Kidney (tissue), 14 donors: ENCODE data around the gene SLC18A3. TPM values are rescaled to one million over a fixed set of nuclear protein-coding genes. Genes with fewer than 3 reads are reported as not detected.

Source experiments
- DNase-seq, 5 donors: peaks; one replicate each; pipeline ENCODE4 v3.0.0-alpha.2; 2013 to 2020
- FAIRE-seq: peaks from 2 replicates; lab custom pipeline; 2012; peaks lifted over from hg19 to GRCh38; lab: Jason Lieb, UNC
- H3K27ac ChIP-seq, 2 donors: one replicate each; pipeline ENCODE4 v1.7.0; 2013; ENCODE audit warnings: low read depth in 2 of 2, low read length in 2 of 2, inconsistent platforms in 1 of 2
- H3K27me3 ChIP-seq: one replicate; pipeline ENCODE4 v1.7.1; 2013; ENCODE audit warnings: low read length, inconsistent platforms; ENCODE audit not compliant: control insufficient read depth, insufficient read depth
- H3K36me3 ChIP-seq, 3 donors: one replicate each; pipeline versions ENCODE4 v1.7.0 to v1.7.1; 2013; ENCODE audit warnings: low read length in 3 of 3, control low read depth in 1 of 3, inconsistent platforms in 1 of 3; ENCODE audit not compliant: insufficient read depth in 3 of 3, control insufficient read depth in 2 of 3
- H3K4me1 ChIP-seq, 3 donors: one replicate each; pipeline versions ENCODE4 v1.7.0 to v1.7.1; 2013; ENCODE audit warnings: low read length in 3 of 3, inconsistent platforms in 1 of 3, low read depth in 1 of 3; ENCODE audit not compliant: control insufficient read depth in 2 of 3, insufficient read depth in 2 of 3
- H3K4me3 ChIP-seq, 3 donors: one replicate each; pipeline versions ENCODE4 v1.7.0 to v1.8.1; 2013; ENCODE audit warnings: low read length in 3 of 3, control low read depth in 1 of 3, inconsistent platforms in 1 of 3
- H3K9ac ChIP-seq, 3 donors: one replicate each; pipeline versions ENCODE4 v1.7.0 to v1.7.1; 2013; ENCODE audit warnings: low read length in 3 of 3, control low read depth in 1 of 3, inconsistent platforms in 1 of 3
- H3K9me3 ChIP-seq, 3 donors: one replicate each; pipeline versions ENCODE4 v1.7.0 to v1.7.1; 2013; ENCODE audit warnings: low read length in 3 of 3, control low read depth in 1 of 3, inconsistent platforms in 1 of 3; ENCODE audit not compliant: control insufficient read depth in 2 of 3, insufficient read depth in 1 of 3
- intact Hi-C: fragments of 100-400 bp; cut with DNase I; formaldehyde crosslinking; loops from one replicate; pipeline ENCODE4 v1.11.1; 2022
- polyA plus RNA-seq: library from polyadenylated mRNA; stranded (reverse); fragments of 350-450 nt; fragmentation: Illumina TruSeq; extraction: RNeasy Lipid Tissue Mini Kit (QIAGEN cat#74804); gene quantifications from one replicate; pipeline ENCODE4 v1.2.3, GENCODE V29; 2014; ENCODE audit warnings: low read depth, low replicate concordance; ENCODE audit not compliant: insufficient read depth
- total RNA-seq: library from RNA; stranded (reverse); fragmentation: NEBNext Ultra II Directional; extraction: Animal tissue kit (Norgen Biotek cat#: 25700); gene quantifications from one replicate; pipeline ENCODE4 v1.2.1, GENCODE V29; 2021
- TF ChIP-seq, protein P1 (sequence below): IDR thresholded peaks from 3 replicates; pipeline ENCODE4 v1.5.1; 2012; ENCODE audit warnings: mild to moderate bottlenecking, moderate library complexity, borderline replicate concordance; ENCODE audit not compliant: insufficient read depth; ENCODE audit errors: extremely low read depth
- donor health status: control.
- donor health status: control.
- donor health status: control.
- donor health status: control.
- donor health status: control.
- donor health status: DM: yes; HTN: yes; CAD: no.
- donor health status: Normal renal cell carcinoma (clear cell type).

SLC18A3 gene
- total and polyA plus RNA-seq, 2 donors from 2014 or later: not detected

DNA sequence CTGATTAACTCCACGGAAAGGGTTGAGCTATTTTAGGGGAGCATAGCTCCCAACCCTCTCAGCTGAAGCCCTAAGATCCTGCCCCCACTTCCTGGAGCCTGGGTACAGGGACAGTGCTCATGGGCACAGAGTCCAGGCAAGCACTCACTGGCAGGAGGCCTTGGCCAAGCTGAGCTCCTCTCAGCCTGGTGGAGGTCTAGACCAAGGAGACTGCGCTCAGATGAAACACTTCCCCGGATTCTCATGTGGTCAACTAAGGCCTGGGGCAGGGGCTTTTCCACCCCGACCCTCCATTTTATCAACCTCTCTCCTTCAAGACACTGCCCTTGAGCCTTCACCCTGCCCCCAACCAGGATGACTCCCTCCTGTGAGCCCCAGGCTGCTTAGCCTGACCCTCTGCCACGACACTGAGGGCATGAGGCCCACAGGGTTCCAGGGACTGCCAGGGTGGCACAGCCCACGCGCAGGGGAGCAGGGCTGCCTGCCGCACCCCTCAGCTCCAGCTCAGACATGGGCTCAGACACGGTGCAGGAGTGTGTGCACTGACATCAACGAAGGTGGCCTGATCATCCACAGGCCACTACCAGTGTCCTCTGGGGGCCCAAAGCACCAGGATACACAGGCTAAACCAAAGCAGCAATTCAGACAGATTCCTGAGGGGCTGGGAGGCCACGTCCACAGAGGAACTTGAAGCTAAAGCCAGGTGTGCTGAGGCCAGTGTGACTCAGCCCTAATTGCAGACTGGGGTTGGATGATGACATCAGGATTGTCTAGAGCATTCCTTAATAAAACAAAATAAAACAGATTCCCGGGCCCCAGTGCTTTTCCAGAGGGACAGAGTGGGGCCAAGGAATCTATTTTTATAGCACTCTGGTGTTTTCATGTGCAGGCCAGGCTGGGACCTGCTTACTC is 22.6 kb downstream of the SLC18A3 start:
- Histone ChIP-seq H3K27ac (no peak overlapping the region), H3K4me3 (no peak overlapping the region), H3K9ac (no peak overlapping the region), H3K27me3 (no peaks in the 10 kb centered on the region), H3K36me3 (no peaks in the 10 kb centered on the region), H3K9me3 (no peaks in the 10 kb centered on the region), H3K4me1 (no peaks in the 10 kb centered on the region)
- TF ChIP-seq, protein P1, sequence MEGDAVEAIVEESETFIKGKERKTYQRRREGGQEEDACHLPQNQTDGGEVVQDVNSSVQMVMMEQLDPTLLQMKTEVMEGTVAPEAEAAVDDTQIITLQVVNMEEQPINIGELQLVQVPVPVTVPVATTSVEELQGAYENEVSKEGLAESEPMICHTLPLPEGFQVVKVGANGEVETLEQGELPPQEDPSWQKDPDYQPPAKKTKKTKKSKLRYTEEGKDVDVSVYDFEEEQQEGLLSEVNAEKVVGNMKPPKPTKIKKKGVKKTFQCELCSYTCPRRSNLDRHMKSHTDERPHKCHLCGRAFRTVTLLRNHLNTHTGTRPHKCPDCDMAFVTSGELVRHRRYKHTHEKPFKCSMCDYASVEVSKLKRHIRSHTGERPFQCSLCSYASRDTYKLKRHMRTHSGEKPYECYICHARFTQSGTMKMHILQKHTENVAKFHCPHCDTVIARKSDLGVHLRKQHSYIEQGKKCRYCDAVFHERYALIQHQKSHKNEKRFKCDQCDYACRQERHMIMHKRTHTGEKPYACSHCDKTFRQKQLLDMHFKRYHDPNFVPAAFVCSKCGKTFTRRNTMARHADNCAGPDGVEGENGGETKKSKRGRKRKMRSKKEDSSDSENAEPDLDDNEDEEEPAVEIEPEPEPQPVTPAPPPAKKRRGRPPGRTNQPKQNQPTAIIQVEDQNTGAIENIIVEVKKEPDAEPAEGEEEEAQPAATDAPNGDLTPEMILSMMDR: no peak
- FAIRE-seq (no peak), DNase-seq (peak in 2 of 5 donors; percentile 9 to 15)
- intact Hi-C loops: no loop called here

DNA sequence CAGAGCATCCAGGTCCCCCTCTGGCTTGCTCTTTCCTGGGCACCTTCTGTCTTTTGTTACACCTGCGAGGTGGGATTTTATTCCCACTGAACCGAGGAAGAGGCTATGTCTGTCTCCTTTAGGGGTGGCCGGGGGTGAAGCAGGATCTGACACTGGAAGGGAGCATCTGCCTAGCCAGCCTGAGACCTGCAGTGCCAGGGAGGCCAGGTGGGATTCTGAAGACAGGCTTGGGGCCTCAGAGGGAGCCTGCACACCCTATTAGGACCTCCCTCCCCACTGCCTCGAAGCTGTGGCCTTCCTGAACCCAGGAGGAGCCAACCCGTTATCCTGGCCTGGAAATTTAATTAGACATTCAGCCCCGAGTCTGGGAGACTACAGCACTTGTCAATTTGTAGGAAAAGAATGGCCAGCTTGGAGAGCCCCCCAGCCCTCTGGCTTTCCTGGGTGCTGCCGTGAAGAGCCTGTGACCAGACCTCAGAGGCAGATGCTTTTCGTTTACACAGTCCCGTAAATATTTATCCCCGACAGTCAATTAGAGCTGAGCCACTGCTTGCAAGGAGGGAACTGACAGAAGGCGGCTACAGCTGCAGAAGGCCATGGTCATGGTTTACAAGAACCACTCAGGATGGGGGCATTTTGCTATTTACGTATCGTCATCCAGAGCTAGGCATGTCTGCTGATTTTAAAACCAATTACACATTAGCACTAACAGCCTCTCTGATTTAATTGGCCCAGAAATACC is 23.4 kb downstream of the SLC18A3 start:
- intact Hi-C loops: no loop called here
- peak in 1 of 5 donors; percentile 26 for DNase-seq
- Histone ChIP-seq H3K4me3 (no peak overlapping the region), H3K36me3 (no peaks in the 10 kb centered on the region), H3K9ac (no peak overlapping the region), H3K9me3 (no peaks in the 10 kb centered on the region), H3K4me1 (no peaks in the 10 kb centered on the region), H3K27ac (no peak overlapping the region), H3K27me3 (no peaks in the 10 kb centered on the region)
- FAIRE-seq: no peak
- TF ChIP-seq, protein P1: no peak

DNA sequence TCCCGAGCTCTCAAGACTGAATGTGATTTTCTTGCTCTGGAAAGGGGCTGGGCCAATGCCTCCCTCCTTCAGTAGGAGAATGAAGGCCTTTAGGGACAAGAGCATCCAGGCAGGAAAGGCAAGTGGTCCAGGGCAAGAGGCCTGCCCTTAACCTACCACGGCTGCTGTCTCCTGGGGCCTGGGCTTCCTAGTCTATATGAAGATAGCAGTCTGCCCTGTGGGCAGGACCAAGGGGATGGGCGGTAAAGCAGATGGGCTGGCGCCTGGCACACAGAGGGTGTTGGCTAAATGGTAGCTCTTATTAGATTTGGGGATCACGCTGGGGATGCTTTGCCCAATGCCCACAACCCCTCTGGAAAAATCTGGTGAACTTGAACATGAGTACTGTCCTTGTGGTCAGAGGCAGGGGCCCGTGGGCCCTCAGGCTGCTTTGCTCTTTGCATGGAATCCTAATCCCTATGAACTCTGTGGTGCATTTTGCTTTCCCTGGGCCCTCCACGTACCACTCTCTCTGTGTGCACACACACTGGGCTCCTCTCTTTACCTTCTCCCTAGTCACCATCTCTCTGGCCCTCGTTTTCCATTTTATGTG is 24.1 kb downstream of the SLC18A3 start:
- TF ChIP-seq, protein P1: no peak
- Histone ChIP-seq H3K36me3 (no peaks in the 10 kb centered on the region), H3K27ac (no peak overlapping the region), H3K4me1 (no peaks in the 10 kb centered on the region), H3K9me3 (no peaks in the 10 kb centered on the region), H3K27me3 (no peaks in the 10 kb centered on the region), H3K4me3 (no peak overlapping the region), H3K9ac (no peak overlapping the region)
- FAIRE-seq: no peak
- peak in 1 of 5 donors; percentile 20 for DNase-seq
- intact Hi-C loops: no loop called here
